GM21528 (cell line): Measurements from ENCODE around the gene ST6GALNAC5.

Source experiments
- ATAC-seq: cut with Tn5 transposase; IDR thresholded peaks from one replicate; pipeline ENCODE4 v1.9.1; 2021; ENCODE audit warnings: mild to moderate bottlenecking, moderate library complexity; ENCODE audit not compliant: unreplicated experiment, low FRiP score

ST6GALNAC5 gene

DNA sequence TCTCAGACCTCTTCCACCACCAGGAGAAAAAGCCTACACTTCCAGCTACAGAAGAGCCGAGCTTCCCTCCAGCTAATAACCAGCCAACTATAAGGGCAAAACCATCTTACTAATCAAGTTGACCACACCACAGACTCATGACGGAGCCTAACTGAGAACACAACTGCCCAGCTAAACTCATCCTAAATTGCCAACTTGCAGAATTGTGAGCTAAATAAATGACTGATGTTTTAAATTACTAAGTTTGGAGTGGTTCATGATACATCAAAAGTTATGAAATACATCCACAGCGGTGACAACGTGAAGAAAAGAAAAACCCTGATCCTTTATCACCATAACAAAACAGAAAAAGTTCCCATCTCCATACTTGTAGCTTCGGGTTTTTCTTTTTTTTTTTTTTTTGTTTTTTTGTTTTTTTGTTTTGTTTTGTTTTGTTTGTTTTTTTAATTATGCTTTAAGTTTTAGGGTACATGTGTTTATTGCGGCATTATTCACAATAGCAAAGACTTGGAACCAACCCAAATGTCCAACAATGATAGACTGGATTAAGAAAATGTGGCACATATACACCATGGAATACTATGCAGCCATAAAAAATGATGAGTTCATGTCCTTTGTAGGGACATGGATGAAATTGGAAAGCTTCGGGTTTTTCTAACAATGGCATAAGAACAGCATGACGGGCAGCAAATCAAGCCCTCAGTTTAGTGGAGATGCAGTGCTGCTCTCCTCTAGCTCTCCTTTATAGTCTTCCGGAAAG is 229.4 kb downstream of the ST6GALNAC5 start:
- no peak for ATAC-seq

DNA sequence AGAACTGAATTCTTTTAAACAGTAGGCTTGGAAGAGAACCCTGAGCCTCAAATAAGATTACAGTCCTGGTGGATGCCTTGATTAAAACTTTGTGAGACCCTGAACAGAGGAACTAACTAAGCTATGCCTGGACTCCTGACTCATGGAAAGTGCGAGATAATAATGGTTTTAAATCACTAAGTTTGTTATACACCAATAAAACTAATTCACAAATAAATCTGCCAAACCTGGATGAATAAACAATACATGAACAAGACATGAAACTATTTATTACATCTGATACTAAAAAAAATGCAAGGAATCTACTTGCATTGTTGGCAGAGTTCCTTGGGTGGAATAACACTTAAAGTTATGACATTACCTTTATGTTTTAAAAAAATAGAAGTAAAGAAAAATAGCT is 233.6 kb downstream of the ST6GALNAC5 start:
- ATAC-seq: no peak

DNA sequence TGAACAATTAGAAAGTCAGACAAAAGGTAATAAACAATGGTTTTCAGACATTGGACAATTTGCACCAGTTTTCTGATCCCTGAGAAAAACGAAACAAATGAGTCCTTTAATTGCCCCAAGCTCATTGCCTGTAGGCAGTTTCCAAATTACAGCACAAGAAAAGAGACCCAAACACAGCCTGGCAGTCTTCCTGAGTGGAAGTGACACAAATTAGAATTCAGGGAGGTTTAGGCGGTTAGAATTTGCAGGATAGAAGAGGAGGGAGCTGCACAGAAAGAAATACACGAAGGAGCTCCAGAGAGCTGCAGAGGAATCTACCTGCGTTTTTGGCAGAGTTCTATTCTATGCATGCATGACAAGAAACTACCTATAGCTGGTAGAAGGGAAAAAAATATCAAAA is 236.2 kb downstream of the ST6GALNAC5 start:
- no peak for ATAC-seq

DNA sequence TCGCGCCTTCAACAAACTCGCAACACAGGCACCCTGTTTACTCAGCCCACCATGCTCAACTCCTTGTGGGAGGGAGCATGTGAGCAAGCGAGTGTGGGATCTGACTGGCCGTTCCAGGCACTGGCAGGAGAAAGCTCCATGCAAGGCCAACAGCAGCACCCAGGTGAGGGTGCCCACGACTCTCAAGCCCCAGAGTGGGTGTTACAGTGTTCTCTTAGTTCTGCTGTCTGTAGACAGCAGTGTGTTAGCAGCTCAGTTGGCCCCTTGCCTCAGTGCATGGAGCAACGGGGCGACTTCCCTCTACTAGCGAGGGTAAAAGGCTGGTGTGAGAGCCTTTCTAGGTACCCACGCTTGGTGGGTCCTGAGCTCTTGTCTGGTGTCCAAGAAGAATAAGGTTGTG is 237.4 kb downstream of the ST6GALNAC5 start:
- no peak for ATAC-seq
